K562 (cell line): Measurements from ENCODE around the gene SIGLEC11. TPM values are rescaled to one million over a fixed set of nuclear protein-coding genes. Genes with fewer than 3 reads are reported as not detected.

Experiments used
- ADNP ChIP-seq: fragments of 200-800 bp; sonication (Bioruptor generic); IDR thresholded peaks from 2 replicates; pipeline ENCODE4 v1.6.1; 2016; ENCODE audit warnings: missing genetic modification characterization, missing compliant biosample characterization
- ATF7 ChIP-seq: fragments of 450-650 bp; IDR thresholded peaks from 2 replicates; pipeline ENCODE4 v1.7.1; 2014; ENCODE audit warnings: mild to moderate bottlenecking, moderate library complexity
- BCOR ChIP-seq: fragments of 450-650 bp; IDR thresholded peaks from 2 replicates; pipeline ENCODE4 v1.6.1; 2016
- BMI1 ChIP-seq: fragments of 150-350 bp; IDR thresholded peaks from 2 replicates; pipeline ENCODE4 v1.6.1; 2014; ENCODE audit warnings: low read length
- CBFB ChIP-seq: sonication (generic); formaldehyde crosslinking; IDR thresholded peaks from 2 replicates; pipeline ENCODE4 v1.4.0; 2020; ENCODE audit warnings: mild to moderate bottlenecking, missing genetic modification reagents
- CEBPB ChIP-seq: fragments of 450-650 bp; IDR thresholded peaks from 2 replicates; pipeline ENCODE4 v1.6.1; 2016; ENCODE audit warnings: missing genetic modification characterization, missing compliant biosample characterization
- DLX4 ChIP-seq: fragments of 250-450 bp; sonication (Bioruptor Pico); IDR thresholded peaks from 2 replicates; pipeline ENCODE4 v1.6.1; 2021; ENCODE audit warnings: mild to moderate bottlenecking
- KAT2B ChIP-seq: IDR thresholded peaks from one replicate; pipeline ENCODE4 v1.6.1; 2012; ENCODE audit warnings: low read depth, mild to moderate bottlenecking, control low read depth, inconsistent platforms, low read length, moderate library complexity
- LCOR ChIP-seq: sonication (generic); formaldehyde crosslinking; IDR thresholded peaks from 2 replicates; pipeline ENCODE4 v1.8.0; 2022; ENCODE audit warnings: mild to moderate bottlenecking, missing genetic modification reagents
- MBD2 ChIP-seq: sonication (generic); IDR thresholded peaks from 2 replicates; pipeline ENCODE4 v1.6.1; 2016; ENCODE audit warnings: low read depth, borderline replicate concordance
- MECOM ChIP-seq: fragments of 250-450 bp; sonication (Bioruptor Pico); IDR thresholded peaks from 2 replicates; pipeline ENCODE4 v1.8.0; 2022; ENCODE audit warnings: inconsistent platforms
- MEF2D ChIP-seq: conservative IDR thresholded peaks from 2 replicates; pipeline ENCODE4 v1.6.1; 2016; ENCODE audit warnings: low read depth, missing genetic modification characterization, missing compliant biosample characterization
- MITF ChIP-seq: IDR thresholded peaks from 2 replicates; pipeline ENCODE4 v1.6.1; 2014; ENCODE audit warnings: antibody characterized with exemption
- MTF1 ChIP-seq: fragments of 250-450 bp; sonication (Bioruptor Pico); IDR thresholded peaks from 2 replicates; pipeline ENCODE4 v1.9.0; 2021; ENCODE audit warnings: moderate library complexity, mild to moderate bottlenecking, inconsistent platforms, borderline replicate concordance
- NCOA4 ChIP-seq: fragments of 450-650 bp; IDR thresholded peaks from 2 replicates; pipeline ENCODE4 v1.6.1; 2018; ENCODE audit warnings: mild to moderate bottlenecking; ENCODE audit not compliant: partially characterized antibody
- NKRF ChIP-seq: fragments of 450-650 bp; IDR thresholded peaks from 2 replicates; pipeline ENCODE4 v1.6.1; 2016; ENCODE audit warnings: borderline replicate concordance
- NR4A1 ChIP-seq, 2 experiments: fragments of 250-450 bp in 1 of 2; fragments of 450-650 bp in 1 of 2; sonication (Bioruptor Pico) in 1 of 2; IDR thresholded peaks; 2 replicates each; pipeline versions ENCODE4 v1.4.0 to v1.6.1; 2016 to 2020; ENCODE audit warnings: mild to moderate bottlenecking in 2 of 2, missing compliant biosample characterization in 1 of 2, missing genetic modification characterization in 1 of 2, moderate library complexity in 1 of 2
- PHTF2 ChIP-seq: fragments of 250-450 bp; sonication (Bioruptor Pico); IDR thresholded peaks from 2 replicates; pipeline ENCODE4 v1.5.0; 2021; ENCODE audit warnings: mild to moderate bottlenecking
- POLR2B ChIP-seq: fragments of 450-650 bp; IDR thresholded peaks from 2 replicates; pipeline ENCODE4 v1.6.1; 2018; ENCODE audit warnings: low read depth; ENCODE audit not compliant: partially characterized antibody
- SAFB2 ChIP-seq: fragments of 200-400 bp; formaldehyde crosslinking; IDR thresholded peaks from 2 replicates; pipeline ENCODE4 v1.6.1; 2018; ENCODE audit warnings: borderline replicate concordance, low read length, low read depth, moderate library complexity; ENCODE audit not compliant: severe bottlenecking
- SMARCA5 ChIP-seq: fragments of 450-650 bp; IDR thresholded peaks from 2 replicates; pipeline ENCODE4 v1.6.1; 2016
- TEAD1 ChIP-seq, 2 experiments: fragments of 450-650 bp in 1 of 2; sonication (generic) in 1 of 2; formaldehyde crosslinking; IDR thresholded peaks; 2 replicates each; pipeline versions ENCODE4 v1.4.0 to v1.8.0; 2020 to 2022; ENCODE audit warnings: mild to moderate bottlenecking in 2 of 2, missing genetic modification reagents in 1 of 2
- TFAP4 ChIP-seq: sonication (generic); formaldehyde crosslinking; IDR thresholded peaks from 2 replicates; pipeline ENCODE4 v1.8.0; 2022; ENCODE audit warnings: missing genetic modification reagents, mild to moderate bottlenecking, moderate library complexity, borderline replicate concordance
- ZNF324 ChIP-seq: fragments of 250-450 bp; sonication (Bioruptor Pico); IDR thresholded peaks from 2 replicates; pipeline ENCODE4 v1.4.0; 2020; ENCODE audit warnings: mild to moderate bottlenecking
- ZNF408 ChIP-seq: fragments of 250-450 bp; sonication (Bioruptor Pico); IDR thresholded peaks from 2 replicates; pipeline ENCODE4 v1.4.0; 2020; ENCODE audit warnings: low read depth, mild to moderate bottlenecking, moderate library complexity
- ZNF668 ChIP-seq: fragments of 250-450 bp; sonication (Bioruptor Pico); IDR thresholded peaks from 2 replicates; pipeline ENCODE4 v1.8.0; 2022; ENCODE audit warnings: mild to moderate bottlenecking, inconsistent platforms
- ZNF696 ChIP-seq: fragments of 250-450 bp; sonication (Bioruptor Pico); conservative IDR thresholded peaks from 2 replicates; pipeline ENCODE4 v1.4.0; 2020; ENCODE audit warnings: mild to moderate bottlenecking, moderate library complexity
- polyA plus RNA-seq, 8 experiments: library from polyadenylated mRNA; depleted of rRNA in 4 of 8; stranded (reverse) in 5 of 8; unstranded in 3 of 8; fragments of >200 nt; fragmentation: Nextera tagmentation in 2 of 8; fragmentation: Illumina TruSeq in 1 of 8; extraction: Ambion mirVana in 2 of 8; extraction: Trizol in 1 of 8; gene quantifications; 2 replicates each; pipeline versions ENCODE4 v1.2.1 to v1.2.3, GENCODE V29; 2011 to 2014; ENCODE audit warnings: inconsistent platforms in 1 of 8, missing spikeins in 1 of 8
- total RNA-seq, 7 experiments: library from RNA; depleted of rRNA in 6 of 7; stranded (reverse); fragments of >200 nt in 6 of 7; fragmentation: Illumina TruSeq in 2 of 7; extraction: Trizol in 2 of 7; gene quantifications; 2 replicates each; pipeline versions ENCODE4 v1.2.1 to v1.2.3, GENCODE V29; 2011 to 2021; ENCODE audit warnings: low replicate concordance in 1 of 7

Gene SIGLEC11
- total and polyA plus RNA-seq, 9 of the 15 experiments (the other 6 are each of a cell fraction or from before 2014, with no cell fraction given) = not detected

- TF ChIP-seq MBD2 (no peak), BMI1 (no peak), MITF (no peak), MECOM (CRISPR knock-in tag) (no peak), ADNP (no peak), CBFB (CRISPR knock-in tag) (0 out of 2 replicates have a peak, but pooled peaks have one; percentile 42), ZNF408 (CRISPR knock-in tag) (no peak), ZNF668 (CRISPR knock-in tag) (no peak), ATF7 (no peak), NKRF (0 out of 2 replicates have a peak, but pooled peaks have one; percentile 51), MTF1 (CRISPR knock-in tag) (no peak), KAT2B (no peak), NR4A1 (CRISPR knock-in tag; IDR thresholded peaks at IDR 0.05) (no peak), NR4A1 (tag; IDR thresholded peaks at IDR 0.05) (no peak), DLX4 (CRISPR knock-in tag) (no peak), NCOA4 (no peak), ZNF696 (no peak), SMARCA5 (no peak), TEAD1 (CRISPR knock-in tag; IDR thresholded peaks at IDR 0.05) (0 out of 4 replicates have a peak, but pooled peaks of 1 of the 2 experiments have one; percentile 2), POLR2B (peak; percentile 14), LCOR (CRISPR knock-in tag) (peak; percentile 10; the same call in 1 of the 2 replicates), CEBPB (tag) (no peak), SAFB2 (no peak), MEF2D (tag) (no peak), TFAP4 (CRISPR knock-in tag) (0 out of 2 replicates have a peak, but pooled peaks have one; percentile 20), BCOR (no peak), ZNF324 (CRISPR knock-in tag) (no peak), PHTF2 (CRISPR knock-in tag) (no peak)
These were observed 30.4 kb downstream of the SIGLEC11 start (continued) for GRCh38 chr19:49930483-49931011.
